Activated CD8-positive, alpha-beta memory T cell treated with anti-CD3 and anti-CD28 coated beads, Interleukin-2, amount 50 U/mL, for 24 hours (primary cell): Measurements from ENCODE around the gene SLC12A8.

Experiments used
- DNase-seq: peaks from one replicate; pipeline ENCODE4 v3.0.0-alpha.2; 2020; ENCODE audit errors: extremely low read depth

SLC12A8 gene

GRCh38 chr3:125077864-125078263 is 134.7 kb downstream of the SLC12A8 start:
- DNase-seq: no peak

GRCh38 chr3:125076464-125076863 is 136.1 kb downstream of the SLC12A8 start:
- DNase-seq: no peak

- DNase-seq: no peak
Measured at GRCh38 chr3:125075738-125076137, 136.8 kb downstream of the SLC12A8 start.

GRCh38 chr3:125073390-125073905 is 139.1 kb downstream of the SLC12A8 start:
- no peak for DNase-seq

- DNase-seq: no peak
Measured at GRCh38 chr3:125072749-125073389, 139.7 kb downstream of the SLC12A8 start.

- no peak for DNase-seq
Measured at GRCh38 chr3:125072301-125072700, 140.2 kb downstream of the SLC12A8 start.

GRCh38 chr3:125069968-125070745 is 142.4 kb downstream of the SLC12A8 start:
- DNase-seq: no peak

GRCh38 chr3:125069452-125069851 is 143.1 kb downstream of the SLC12A8 start:
- DNase-seq: no peak

- no peak for DNase-seq
Measured at GRCh38 chr3:125068265-125068664, 144.3 kb downstream of the SLC12A8 start.

GRCh38 chr3:125067225-125067624 is 145.3 kb downstream of the SLC12A8 start:
- no peak for DNase-seq

GRCh38 chr3:125062904-125063618 is 149.5 kb downstream of the SLC12A8 start:
- DNase-seq: no peak

GRCh38 chr3:125061646-125062045 is 150.9 kb downstream of the SLC12A8 start:
- DNase-seq: no peak

GRCh38 chr3:125061170-125061569 is 151.4 kb downstream of the SLC12A8 start:
- DNase-seq: no peak

GRCh38 chr3:125059488-125060245 is 152.9 kb downstream of the SLC12A8 start:
- DNase-seq: no peak

- DNase-seq: no peak
Measured at GRCh38 chr3:125058959-125059358, 153.6 kb downstream of the SLC12A8 start.

- no peak for DNase-seq
Measured at GRCh38 chr3:125058529-125058928, 154.0 kb downstream of the SLC12A8 start.

- no peak for DNase-seq
Measured at GRCh38 chr3:125057186-125057850, 155.2 kb downstream of the SLC12A8 start.

- peak; percentile 29 for DNase-seq
Measured at GRCh38 chr3:125055913-125056745, 156.4 kb downstream of the SLC12A8 start, which contains the start of gene HEG1. HEG1 (minus strand) TSS chr3:125055997; CDS start chr3:125055890, 107 bp downstream.

- DNase-seq: no peak
Measured at GRCh38 chr3:125055331-125055912, 157.1 kb downstream of the SLC12A8 start.
